ENCODE results near the gene HOXD11.

HOXD11 gene

DNA sequence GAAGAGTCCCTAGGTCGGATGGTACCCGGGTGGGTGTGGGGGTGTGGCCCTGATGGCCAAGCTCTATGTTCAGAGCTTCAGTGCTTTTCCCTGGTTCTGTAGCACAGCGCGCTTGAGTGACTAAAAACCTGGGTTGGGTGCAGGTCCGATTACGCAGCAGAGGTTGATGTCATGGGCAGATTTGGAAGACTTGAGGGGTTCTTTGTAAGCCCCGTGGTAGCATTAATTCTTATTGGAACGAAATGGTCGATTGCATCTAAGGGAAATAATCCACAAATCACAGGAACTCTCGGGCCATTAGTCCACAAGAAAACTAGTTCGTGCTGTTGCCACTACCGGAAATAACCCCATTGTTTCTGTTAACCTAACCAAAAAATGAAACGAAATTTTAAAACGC is 31.4 kb downstream of the HOXD11 start:
- TF ChIP-seq, protein P1, sequence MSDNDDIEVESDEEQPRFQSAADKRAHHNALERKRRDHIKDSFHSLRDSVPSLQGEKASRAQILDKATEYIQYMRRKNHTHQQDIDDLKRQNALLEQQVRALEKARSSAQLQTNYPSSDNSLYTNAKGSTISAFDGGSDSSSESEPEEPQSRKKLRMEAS (IDR thresholded peaks at IDR 0.05; ENCODE audit: low read depth, low read length): no peak
- TF ChIP-seq, protein P2, sequence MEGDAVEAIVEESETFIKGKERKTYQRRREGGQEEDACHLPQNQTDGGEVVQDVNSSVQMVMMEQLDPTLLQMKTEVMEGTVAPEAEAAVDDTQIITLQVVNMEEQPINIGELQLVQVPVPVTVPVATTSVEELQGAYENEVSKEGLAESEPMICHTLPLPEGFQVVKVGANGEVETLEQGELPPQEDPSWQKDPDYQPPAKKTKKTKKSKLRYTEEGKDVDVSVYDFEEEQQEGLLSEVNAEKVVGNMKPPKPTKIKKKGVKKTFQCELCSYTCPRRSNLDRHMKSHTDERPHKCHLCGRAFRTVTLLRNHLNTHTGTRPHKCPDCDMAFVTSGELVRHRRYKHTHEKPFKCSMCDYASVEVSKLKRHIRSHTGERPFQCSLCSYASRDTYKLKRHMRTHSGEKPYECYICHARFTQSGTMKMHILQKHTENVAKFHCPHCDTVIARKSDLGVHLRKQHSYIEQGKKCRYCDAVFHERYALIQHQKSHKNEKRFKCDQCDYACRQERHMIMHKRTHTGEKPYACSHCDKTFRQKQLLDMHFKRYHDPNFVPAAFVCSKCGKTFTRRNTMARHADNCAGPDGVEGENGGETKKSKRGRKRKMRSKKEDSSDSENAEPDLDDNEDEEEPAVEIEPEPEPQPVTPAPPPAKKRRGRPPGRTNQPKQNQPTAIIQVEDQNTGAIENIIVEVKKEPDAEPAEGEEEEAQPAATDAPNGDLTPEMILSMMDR (IDR thresholded peaks at IDR 0.05; ENCODE audit: low read depth, low read length): no peak
- TF ChIP-seq POLR2A (IDR thresholded peaks at IDR 0.05; ENCODE audit: extremely low read depth, insufficient read length) (no peak), MYC (IDR thresholded peaks at IDR 0.05; ENCODE audit: low read depth, low read length) (no peak)
- no peak for DNase-seq (ENCODE audit: low read depth)
- H3K4me3 ChIP-seq (ENCODE audit: low read depth, low read length): no peak overlapping the region

DNA sequence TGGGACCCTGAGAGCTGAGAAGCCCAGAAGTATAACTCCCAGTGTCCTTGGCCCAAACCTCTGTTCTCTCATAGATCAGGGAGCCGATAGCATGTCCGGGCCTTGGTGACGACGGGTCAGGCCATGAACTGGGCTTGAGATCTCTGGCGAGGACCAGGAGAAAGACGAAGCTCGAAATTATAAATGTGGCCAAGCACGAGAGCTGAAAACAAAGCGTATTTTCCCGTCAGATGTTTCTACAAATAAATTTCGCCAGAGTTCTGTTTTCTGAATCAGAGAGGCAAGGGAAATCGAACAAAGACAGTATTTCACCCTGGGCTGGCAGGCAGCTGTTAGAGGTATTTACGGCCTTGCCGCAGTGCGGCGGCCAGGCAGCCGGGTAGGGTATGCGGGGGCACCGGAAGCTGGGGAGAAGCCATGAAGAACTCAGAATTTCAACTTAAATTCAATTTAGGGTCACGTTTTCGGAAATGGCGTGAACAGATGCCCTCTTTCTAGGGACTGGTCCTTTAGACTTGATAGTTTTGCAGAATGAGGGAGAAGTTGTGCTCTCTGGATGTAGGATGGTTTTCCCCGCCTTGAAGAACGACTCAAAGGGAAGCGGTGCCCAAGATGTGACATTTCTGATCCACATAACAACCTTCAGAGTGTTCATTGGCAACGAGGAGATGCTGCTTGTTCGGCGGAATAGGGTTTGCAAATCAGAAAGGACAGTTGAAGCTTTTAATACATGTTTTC is 32.0 kb downstream of the HOXD11 start:
- no peak for DNase-seq (ENCODE audit: low read depth)
- TF ChIP-seq, protein P1 (IDR thresholded peaks at IDR 0.05; ENCODE audit: low read depth, low read length): no peak
- TF ChIP-seq MYC (IDR thresholded peaks at IDR 0.05; ENCODE audit: low read depth, low read length): no peak
- TF ChIP-seq POLR2A (IDR thresholded peaks at IDR 0.05; ENCODE audit: extremely low read depth, insufficient read length): no peak
- TF ChIP-seq, protein P2 (IDR thresholded peaks at IDR 0.05; ENCODE audit: low read depth, low read length): no peak
- H3K4me3 ChIP-seq (ENCODE audit: low read depth, low read length): no peak overlapping the region

DNA sequence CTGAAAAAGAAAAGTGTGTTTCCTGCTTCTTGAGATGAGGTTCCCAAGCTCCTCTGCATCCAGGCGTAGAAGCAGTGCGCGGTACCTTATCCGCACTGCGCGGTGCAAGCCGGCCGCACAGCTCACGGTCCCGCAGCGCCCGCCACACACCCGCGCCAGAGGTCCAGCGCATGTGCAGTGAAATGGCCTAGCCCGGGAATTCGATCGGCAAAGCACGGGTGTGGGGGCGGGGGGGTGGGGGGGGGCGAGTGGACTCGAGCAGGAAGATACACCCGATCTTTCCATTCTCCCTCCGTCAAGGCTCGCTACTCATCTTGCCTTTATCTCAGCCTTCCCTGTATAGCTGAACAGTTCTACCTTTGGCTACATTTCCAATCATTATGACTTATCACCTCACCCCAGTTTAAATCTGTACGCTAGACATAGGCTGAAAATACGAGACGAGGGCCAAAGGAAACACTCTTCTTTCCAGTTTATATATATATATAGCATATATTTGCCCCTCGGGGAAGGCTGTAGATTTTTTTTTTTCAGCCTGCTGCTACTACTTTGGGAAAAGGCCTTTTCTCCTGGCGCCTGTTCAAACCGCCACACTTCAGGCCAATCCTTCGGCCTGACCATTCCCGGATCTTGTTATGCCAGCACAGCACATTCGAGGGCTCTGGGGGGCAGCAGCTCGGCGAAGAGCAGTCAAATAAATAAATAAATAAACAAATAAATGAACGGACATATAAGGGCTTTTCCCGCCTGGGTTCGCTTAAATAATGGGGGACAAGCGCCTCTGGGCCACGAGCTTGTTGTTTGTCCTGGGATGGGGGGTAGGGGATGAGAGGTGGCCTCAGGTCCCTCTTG is 32.8 kb downstream of the HOXD11 start:
- TF ChIP-seq POLR2A (IDR thresholded peaks at IDR 0.05; ENCODE audit: extremely low read depth, insufficient read length) (no peak), MYC (IDR thresholded peaks at IDR 0.05; ENCODE audit: low read depth, low read length) (no peak)
- TF ChIP-seq, protein P1 (IDR thresholded peaks at IDR 0.05; ENCODE audit: low read depth, low read length): no peak
- TF ChIP-seq, protein P2 (IDR thresholded peaks at IDR 0.05; ENCODE audit: low read depth, low read length): no peak
- DNase-seq (ENCODE audit: low read depth): no peak
- no peak overlapping the region for H3K4me3 ChIP-seq (ENCODE audit: low read depth, low read length)

- DNase-seq (ENCODE audit: low read depth): peak; percentile 83
- TF ChIP-seq POLR2A (IDR thresholded peaks at IDR 0.05; ENCODE audit: extremely low read depth, insufficient read length): no peak
- TF ChIP-seq, protein P2 (IDR thresholded peaks at IDR 0.05; ENCODE audit: low read depth, low read length): peak; percentile 83
- H3K4me3 ChIP-seq (ENCODE audit: low read depth, low read length): no peak overlapping the region
Measured at GRCh38 chr2:176140513-176141317, 33.6 kb downstream of the HOXD11 start.

DNA sequence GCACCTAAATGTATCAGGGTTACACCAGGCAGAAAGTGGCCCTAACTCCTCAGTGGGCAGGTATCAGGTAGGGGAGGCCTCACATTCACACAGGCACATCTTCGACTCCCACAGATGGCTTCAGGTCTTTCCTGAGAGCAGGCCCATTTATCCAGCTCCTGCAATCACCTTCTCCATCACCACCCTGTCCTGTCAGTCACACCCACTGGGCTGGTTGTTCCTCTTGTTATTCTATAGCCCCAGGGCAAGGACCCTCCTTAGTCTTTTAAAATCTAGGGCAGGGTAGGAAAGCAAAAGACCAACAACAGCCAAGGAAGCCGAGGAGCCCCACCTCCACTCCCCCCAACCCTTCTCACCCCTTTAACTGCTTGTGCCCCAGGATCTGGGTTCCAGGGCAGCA is 35.2 kb downstream of the HOXD11 start:
- no peak for DNase-seq (ENCODE audit: low read depth)
- TF ChIP-seq, protein P1 (IDR thresholded peaks at IDR 0.05; ENCODE audit: low read depth, low read length): no peak
- TF ChIP-seq, protein P2 (IDR thresholded peaks at IDR 0.05; ENCODE audit: low read depth, low read length): no peak
- no peak for TF ChIP-seq POLR2A (IDR thresholded peaks at IDR 0.05; ENCODE audit: extremely low read depth, insufficient read length)
- TF ChIP-seq MYC (IDR thresholded peaks at IDR 0.05; ENCODE audit: low read depth, low read length): no peak
- no peak overlapping the region for H3K4me3 ChIP-seq (ENCODE audit: low read depth, low read length)
